ENCODE data around the gene GNAS. TPM values are rescaled to one million over a fixed set of nuclear protein-coding genes. Genes with fewer than 3 reads are reported as not detected.
A peak's percentile ranks its signal among the peaks of the same experiment; 100 is the strongest.
"Not testable (repeated sequence)": the region's sequence is repeated elsewhere in the genome, so short reads cannot be mapped to it uniquely, and the experiment has no call there.

GNAS gene
- total RNA-seq, 1 donor = 361 TPM

DNA sequence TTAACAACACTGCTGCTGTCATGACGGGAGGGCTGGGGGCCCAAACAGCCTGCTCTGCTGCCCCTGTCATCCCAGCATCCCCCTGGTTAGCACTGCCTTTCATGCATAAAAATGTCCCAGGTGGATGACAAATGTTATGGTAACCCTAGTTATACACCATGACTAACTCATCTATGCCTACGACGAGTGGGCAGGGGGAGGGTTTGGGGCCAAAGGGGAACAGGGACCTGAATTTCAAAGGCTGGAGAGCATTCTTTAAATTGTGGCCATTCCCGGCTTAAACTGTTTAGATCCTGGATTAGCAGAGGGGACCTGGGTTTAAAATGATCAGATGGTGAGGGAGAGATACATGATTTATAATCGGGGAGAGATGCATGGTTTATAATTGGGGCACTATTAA, 26.2 kb upstream of the GNAS start:
- TF ChIP-seq CTCF (IDR thresholded peaks at IDR 0.05; ENCODE audit: insufficient read depth, low read depth, low read length) = no peak
- DNase-seq (ENCODE audit: low read depth) = no peak
- H3K4me3 ChIP-seq (ENCODE audit: low read depth, low read length) = no peak overlapping the region

GRCh38 chr20:58828136-58828535, 24.4 kb upstream of the GNAS start:
- no peak overlapping the region for H3K4me3 ChIP-seq (ENCODE audit: low read depth, low read length)
- DNase-seq (ENCODE audit: low read depth) = no peak
- TF ChIP-seq CTCF (IDR thresholded peaks at IDR 0.05; ENCODE audit: insufficient read depth, low read depth, low read length) = no peak

GRCh38 chr20:58828804-58829203, 23.7 kb upstream of the GNAS start:
- DNase-seq (ENCODE audit: low read depth); H3K4me3 ChIP-seq (ENCODE audit: low read depth, low read length): not testable (repeated sequence)

GRCh38 chr20:58829531-58829941, 23.0 kb upstream of the GNAS start:
- TF ChIP-seq CTCF (IDR thresholded peaks at IDR 0.05; ENCODE audit: insufficient read depth, low read depth, low read length) = no peak
- DNase-seq (ENCODE audit: low read depth) = no peak
- H3K4me3 ChIP-seq (ENCODE audit: low read depth, low read length) = no peak overlapping the region

DNA sequence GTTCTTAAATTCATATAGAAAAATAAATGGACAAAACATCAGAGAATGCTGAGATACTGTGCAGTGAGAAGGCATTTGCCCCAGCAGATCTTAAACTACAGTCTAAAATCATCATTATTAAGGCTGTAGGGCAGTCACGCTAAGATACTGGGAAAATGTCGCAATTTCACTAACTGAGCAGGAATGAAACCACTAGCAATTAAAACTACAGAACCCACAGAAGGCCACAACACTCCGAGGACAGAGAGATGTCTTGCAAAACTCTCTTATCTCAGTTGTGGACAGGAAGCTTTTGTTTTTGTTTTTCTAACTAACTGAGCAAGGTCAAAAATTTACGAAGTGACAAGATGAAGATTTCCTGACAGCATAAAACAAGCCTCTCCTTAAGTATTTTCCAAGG, 20.1 kb upstream of the GNAS start:
- peak; percentile 85 for DNase-seq (ENCODE audit: low read depth)
- H3K4me3 ChIP-seq (ENCODE audit: low read depth, low read length) = no peak overlapping the region
- TF ChIP-seq CTCF (IDR thresholded peaks at IDR 0.05; ENCODE audit: insufficient read depth, low read depth, low read length) = no peak

DNA sequence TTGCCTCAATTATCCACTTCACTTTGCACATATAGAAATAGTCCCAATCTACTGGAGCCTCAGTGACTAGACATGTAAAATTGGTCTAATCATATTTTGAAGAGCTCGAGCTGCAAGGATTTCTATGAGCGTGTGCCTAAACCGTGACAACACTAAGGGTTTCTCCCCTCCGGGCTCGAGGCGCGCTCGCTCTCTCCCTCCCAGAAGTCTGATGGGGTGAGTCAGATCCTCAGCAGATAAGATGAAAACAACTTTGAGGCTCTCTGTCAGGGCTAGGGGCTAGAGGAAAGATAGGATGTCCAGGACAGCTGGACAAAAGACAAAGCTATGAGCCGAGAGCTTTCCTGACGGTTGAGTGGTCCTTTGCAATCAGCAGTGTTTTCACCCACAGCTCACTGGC, 18.6 kb upstream of the GNAS start:
- TF ChIP-seq CTCF (IDR thresholded peaks at IDR 0.05; ENCODE audit: insufficient read depth, low read depth, low read length) = no peak
- no peak overlapping the region for H3K4me3 ChIP-seq (ENCODE audit: low read depth, low read length)
- peak; percentile 45 for DNase-seq (ENCODE audit: low read depth)

DNA sequence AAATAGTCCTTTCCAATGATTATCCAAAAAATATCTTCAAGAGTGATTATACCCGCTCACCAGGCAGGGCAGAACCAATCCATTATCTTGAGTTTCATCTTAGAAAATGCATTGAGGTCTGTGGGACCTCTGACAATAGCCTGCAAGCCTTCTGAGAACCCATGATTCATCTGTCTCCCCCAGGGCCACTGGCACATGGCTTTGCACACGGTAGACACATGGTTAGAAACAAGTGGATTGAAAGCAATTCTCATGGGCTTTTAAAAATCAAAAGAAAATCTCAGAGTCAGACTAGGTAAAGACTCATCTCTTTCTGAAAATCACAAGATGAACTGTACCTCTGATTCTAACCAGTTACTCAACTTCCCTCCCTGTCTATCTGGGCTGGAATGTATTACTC, 17.3 kb upstream of the GNAS start:
- TF ChIP-seq CTCF (IDR thresholded peaks at IDR 0.05; ENCODE audit: insufficient read depth, low read depth, low read length) = no peak
- H3K4me3 ChIP-seq (ENCODE audit: low read depth, low read length) = no peak overlapping the region
- DNase-seq (ENCODE audit: low read depth) = no peak
